LNCAP (cell line): ENCODE measurements around the gene GNAQ.

Source experiments
- CTCF ChIP-seq: fragments of 450-650 bp; IDR thresholded peaks from 2 replicates; pipeline ENCODE4 v1.5.1; 2017; ENCODE audit warnings: mild to moderate bottlenecking

GNAQ gene

GRCh38 chr9:77938163-77938562, 93.4 kb downstream of the GNAQ start:
- TF ChIP-seq CTCF = no peak

- no peak for TF ChIP-seq CTCF
Observed at GRCh38 chr9:77935974-77936373, 95.6 kb downstream of the GNAQ start.

- no peak for TF ChIP-seq CTCF
Observed at GRCh38 chr9:77935211-77935610, 96.4 kb downstream of the GNAQ start.

- no peak for TF ChIP-seq CTCF
Observed at GRCh38 chr9:77933976-77934375, 97.6 kb downstream of the GNAQ start.

GRCh38 chr9:77933019-77933418, 98.6 kb downstream of the GNAQ start:
- TF ChIP-seq CTCF = no peak

- no peak for TF ChIP-seq CTCF
Observed at GRCh38 chr9:77929942-77930341, 101.7 kb downstream of the GNAQ start.

GRCh38 chr9:77927265-77927664, 104.3 kb downstream of the GNAQ start:
- no peak for TF ChIP-seq CTCF

GRCh38 chr9:77926371-77926878, 105.2 kb downstream of the GNAQ start:
- no peak for TF ChIP-seq CTCF
